ENCODE data around the gene KIF4A.

- no peak for TF ChIP-seq CTCF (IDR thresholded peaks at IDR 0.05)
- no peak for TF ChIP-seq POLR2A (IDR thresholded peaks at IDR 0.05)
Measured at GRCh38 chrX:70313503-70313902, 23.6 kb downstream of the KIF4A start.

Measured in uterus (tissue), 2 donors.